Uterus (tissue), 2 donors: ENCODE data around the gene SORT1.

Experiments used
- CTCF ChIP-seq, 4 experiments: fragments of 200-600 bp in 2 of 4; fragments of 450-650 bp in 2 of 4; sonication (generic) in 2 of 4; IDR thresholded peaks; one replicate each; pipeline ENCODE4 v1.5.1; 2016 to 2019; ENCODE audit warnings: antibody characterized with exemption in 4 of 4, mild to moderate bottlenecking in 2 of 4, moderate library complexity in 1 of 4
- POLR2A ChIP-seq, 2 donors: fragments of 450-650 bp; IDR thresholded peaks; one replicate each; pipeline ENCODE4 v1.6.1; 2016; ENCODE audit warnings: antibody characterized with exemption in 2 of 2, mild to moderate bottlenecking in 1 of 2, moderate library complexity in 1 of 2

DNA sequence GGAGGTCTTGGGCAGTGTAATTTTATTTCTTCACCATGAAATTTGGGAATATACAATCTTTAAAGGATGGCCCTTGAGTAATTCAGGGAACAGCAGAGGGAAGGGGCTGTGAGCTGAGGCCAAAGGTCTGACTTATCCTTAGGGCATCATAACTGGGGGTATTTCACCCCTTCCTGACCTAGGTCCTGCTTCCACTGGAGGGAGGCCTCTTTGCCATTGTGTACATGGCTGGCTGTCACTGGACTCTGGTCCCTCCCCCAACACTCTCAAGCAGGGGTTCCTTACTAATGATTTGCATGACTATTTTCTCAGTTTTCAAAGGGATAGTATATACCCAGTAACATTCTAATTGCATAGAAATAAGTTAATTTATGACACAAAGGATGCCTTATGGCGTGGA, 107.6 kb downstream of the SORT1 start:
- no peak for TF ChIP-seq POLR2A (IDR thresholded peaks at IDR 0.05)
- no peak for TF ChIP-seq CTCF (IDR thresholded peaks at IDR 0.05)
